ENCODE measurements around the gene PER2.
"Not testable (repeated sequence)": the region's sequence is repeated elsewhere in the genome, so short reads cannot be mapped to it uniquely, and the experiment has no call there.

The PER2 gene

DNA sequence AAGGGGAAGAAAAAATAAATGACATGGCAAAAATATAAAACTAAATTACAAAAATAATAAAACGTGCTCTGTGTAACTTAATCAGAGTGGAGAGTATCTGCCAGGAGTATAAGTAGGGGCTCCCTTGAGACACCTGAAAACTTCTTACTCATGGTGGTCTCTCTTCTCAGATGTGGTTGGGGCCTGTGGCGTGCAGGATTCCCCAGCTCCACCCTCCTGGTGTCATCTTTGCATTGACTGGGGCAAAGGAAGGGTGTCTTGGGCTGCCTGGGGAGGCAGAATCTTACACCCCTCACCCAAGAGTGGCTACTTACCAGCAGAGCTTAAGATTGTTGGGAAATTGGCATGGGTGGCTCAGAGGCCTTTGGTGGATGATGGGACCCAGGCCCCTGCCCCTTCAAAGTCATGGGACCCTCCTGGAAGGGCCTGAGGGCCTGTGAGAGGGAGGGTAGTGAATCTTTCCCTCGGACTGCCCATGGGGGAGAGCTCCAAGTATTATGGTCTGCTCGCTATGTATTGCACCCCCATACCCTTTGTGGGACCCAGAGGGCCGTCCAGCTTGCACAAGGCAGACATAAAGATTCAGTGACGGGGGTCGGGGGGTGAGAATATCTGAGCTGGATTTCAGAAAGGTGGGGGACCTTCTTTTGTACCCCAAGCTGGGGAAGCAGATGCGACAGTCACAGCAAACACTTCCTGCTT is 25.0 kb upstream of the PER2 start:
- DNase-seq (ENCODE audit: extremely low spot score): no peak
- POLR2A ChIA-PET: no interaction called here
- TF ChIP-seq, protein P1, sequence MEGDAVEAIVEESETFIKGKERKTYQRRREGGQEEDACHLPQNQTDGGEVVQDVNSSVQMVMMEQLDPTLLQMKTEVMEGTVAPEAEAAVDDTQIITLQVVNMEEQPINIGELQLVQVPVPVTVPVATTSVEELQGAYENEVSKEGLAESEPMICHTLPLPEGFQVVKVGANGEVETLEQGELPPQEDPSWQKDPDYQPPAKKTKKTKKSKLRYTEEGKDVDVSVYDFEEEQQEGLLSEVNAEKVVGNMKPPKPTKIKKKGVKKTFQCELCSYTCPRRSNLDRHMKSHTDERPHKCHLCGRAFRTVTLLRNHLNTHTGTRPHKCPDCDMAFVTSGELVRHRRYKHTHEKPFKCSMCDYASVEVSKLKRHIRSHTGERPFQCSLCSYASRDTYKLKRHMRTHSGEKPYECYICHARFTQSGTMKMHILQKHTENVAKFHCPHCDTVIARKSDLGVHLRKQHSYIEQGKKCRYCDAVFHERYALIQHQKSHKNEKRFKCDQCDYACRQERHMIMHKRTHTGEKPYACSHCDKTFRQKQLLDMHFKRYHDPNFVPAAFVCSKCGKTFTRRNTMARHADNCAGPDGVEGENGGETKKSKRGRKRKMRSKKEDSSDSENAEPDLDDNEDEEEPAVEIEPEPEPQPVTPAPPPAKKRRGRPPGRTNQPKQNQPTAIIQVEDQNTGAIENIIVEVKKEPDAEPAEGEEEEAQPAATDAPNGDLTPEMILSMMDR (IDR thresholded peaks at IDR 0.05; ENCODE audit: control extremely low read depth, extremely low read depth, low read depth, missing control alignments): no peak
- CTCF ChIA-PET: interaction anchor here (0.8 to 0.9 kb wide), 2 partner anchors 8 to 50 kb away, joined by 3 to 4 read pairs; no protein-coding TSS in a partner anchor

DNA sequence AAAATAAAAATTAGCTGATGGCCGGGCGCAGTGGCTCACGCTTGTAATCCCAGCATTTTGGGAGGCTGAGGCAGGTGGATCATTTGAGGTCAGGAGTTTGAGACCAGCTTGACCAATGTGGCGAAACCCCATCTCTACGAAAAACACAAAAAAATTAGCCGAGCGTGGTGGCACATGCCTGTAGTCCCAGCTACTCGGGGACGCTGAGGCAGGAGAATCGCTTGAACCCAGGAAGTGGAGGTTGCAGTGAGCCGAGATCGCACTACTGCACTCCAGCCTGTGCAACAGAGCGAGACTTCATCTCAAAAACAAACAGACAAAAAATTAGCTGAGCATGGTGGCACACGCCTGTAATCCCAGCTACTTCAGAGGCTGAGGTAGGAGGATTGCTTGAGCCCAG is 22.3 kb upstream of the PER2 start:
- CTCF ChIA-PET: interaction anchor here (0.7 to 1.0 kb wide), 2 partner anchors 17 to 19 kb away, joined by 3 to 5 read pairs; no protein-coding TSS in a partner anchor
- POLR2A ChIA-PET: not testable (repeated sequence)

DNA sequence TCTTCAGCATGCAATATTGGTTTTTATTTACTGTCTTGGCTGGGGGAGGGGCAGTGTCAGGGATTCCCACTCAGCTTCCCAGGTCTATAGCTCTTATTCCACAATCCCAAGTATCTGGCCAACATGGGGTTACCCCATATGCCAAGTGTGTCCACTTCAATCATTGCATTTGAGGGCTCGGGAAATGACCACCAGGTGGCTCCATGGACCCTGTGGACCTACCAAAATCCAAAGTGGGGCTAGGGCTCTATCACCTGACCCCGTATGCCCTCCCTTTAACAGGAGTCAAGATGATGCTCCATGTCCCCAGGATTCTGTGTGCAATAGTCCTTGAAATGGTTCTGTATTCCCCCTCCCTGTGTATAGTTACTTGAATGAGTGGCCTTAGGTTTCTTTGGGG is 19.8 kb upstream of the PER2 start:
- ChIA-PET CTCF (interaction anchor here (0.7 to 1.4 kb wide), 2 partner anchors 15 to 17 kb away, joined by 3 read pairs; no protein-coding TSS in a partner anchor), POLR2A (no interaction called here)
- TF ChIP-seq, protein P1 (IDR thresholded peaks at IDR 0.05; ENCODE audit: control extremely low read depth, extremely low read depth, low read depth, missing control alignments): peak; percentile 15
- no peak for DNase-seq (ENCODE audit: extremely low spot score)

More for the DNA sequence above, 22.3 kb upstream of the PER2 start:
- DNase-seq (ENCODE audit: extremely low spot score): not testable (repeated sequence)

DNA sequence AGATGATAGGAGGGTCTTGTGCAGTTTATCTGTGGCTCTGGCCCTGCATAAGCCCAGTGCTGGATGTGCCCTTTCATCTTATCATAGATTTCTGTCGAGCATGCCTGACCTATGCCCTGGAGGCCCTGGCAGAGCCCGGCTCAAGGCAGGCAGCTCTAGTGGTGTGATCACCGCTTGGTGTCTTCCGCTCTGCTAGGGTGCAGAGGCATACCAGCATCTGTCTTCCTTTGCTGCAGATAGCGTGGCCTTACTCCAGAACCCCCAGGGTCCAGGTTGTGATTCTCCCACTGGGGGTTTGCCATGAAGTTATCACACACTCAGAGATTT is 18.2 kb upstream of the PER2 start:
- ChIA-PET POLR2A (no interaction called here), CTCF (interaction anchor here (1.7 kb wide), 1 partner anchor 14 kb away, joined by 4 read pairs; no protein-coding TSS in a partner anchor)
- TF ChIP-seq, protein P1 (IDR thresholded peaks at IDR 0.05; ENCODE audit: control extremely low read depth, extremely low read depth, low read depth, missing control alignments): no peak
- no peak for DNase-seq (ENCODE audit: extremely low spot score)

DNA sequence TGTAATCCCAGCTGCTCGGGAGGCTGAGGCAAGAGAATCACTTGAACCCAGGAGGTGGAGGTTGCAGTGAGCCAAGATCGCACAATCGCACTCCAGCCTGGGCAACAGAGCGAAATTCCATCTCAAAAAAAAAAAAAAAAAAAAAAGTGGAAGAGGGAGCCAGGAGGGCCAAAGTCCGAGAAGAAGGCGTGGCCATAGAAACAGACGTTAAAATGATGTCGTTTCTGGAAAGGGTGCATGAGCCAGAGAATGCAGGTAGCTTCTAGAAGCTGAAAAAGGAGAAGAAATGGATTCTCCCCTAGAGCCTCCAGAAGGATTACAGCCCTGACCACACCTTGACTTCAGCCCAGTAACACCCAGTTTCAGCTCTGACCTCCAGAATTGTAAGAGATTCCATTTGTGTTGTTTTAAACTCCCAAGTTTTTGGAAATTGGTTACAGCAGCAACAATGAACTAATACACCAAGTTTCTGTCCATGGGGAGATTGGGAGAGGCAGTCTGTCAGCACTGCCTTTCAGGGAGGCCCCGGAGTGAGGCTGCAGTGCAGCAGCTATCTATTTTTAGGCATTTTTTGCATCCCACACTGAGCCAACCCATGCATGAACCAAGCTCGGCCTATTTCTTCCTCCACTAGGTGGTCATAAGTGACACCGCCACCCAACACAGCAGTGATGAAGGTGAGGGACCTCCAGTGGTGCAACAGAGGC is 17.7 kb upstream of the PER2 start:
- TF ChIP-seq, protein P1 (IDR thresholded peaks at IDR 0.05; ENCODE audit: control extremely low read depth, extremely low read depth, low read depth, missing control alignments): no peak
- DNase-seq (ENCODE audit: extremely low spot score): no peak
- ChIA-PET CTCF (interaction anchor here (1.4 to 2.0 kb wide), 3 partner anchors 14 to 43 kb away, joined by 3 to 6 read pairs (median 4); no protein-coding TSS in a partner anchor), POLR2A (no interaction called here)

DNA sequence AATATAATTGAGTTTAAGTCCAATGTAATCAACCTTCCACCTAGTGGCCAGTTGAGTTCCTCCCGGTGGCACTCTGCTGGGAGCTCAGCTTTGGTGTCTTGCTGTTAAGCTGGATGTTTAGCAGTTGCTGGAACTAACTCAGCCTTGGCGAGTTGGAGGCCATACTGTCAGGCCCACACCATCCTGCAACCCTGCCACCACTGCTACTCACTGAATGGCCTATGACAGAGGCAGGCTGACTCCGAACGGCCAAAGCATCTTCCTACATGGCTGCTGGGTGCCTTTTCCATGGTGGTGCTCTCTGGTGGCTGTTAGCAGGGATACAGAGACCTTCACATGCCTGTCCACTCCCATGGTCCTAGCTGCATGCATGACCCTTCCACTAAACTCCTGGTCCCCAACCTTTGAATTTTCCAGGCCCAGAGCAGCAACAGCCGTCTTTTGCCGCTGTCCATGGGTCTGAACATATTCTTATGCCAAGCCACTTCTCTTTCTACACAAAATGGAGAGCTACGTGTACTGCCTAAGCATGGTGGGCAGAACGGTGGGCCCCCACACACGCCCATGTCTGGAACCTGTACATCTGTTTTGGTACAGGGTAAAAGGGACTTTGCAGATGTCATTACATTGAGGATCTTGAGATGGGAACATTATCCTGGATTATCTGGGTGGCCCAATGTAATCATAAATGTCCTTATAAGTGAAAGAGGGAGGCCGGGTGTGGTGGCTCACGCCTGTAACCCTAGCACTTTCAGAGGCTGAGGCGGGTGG is 16.9 kb upstream of the PER2 start:
- ChIA-PET POLR2A (no interaction called here), CTCF (interaction anchor here (1.0 to 2.0 kb wide), 5 partner anchors 8 to 42 kb away, joined by 3 to 6 read pairs (median 4); no protein-coding TSS in a partner anchor)
- TF ChIP-seq, protein P1 (IDR thresholded peaks at IDR 0.05; ENCODE audit: control extremely low read depth, extremely low read depth, low read depth, missing control alignments): peak; percentile 21
- no peak for DNase-seq (ENCODE audit: extremely low spot score)

Measured in GM10248 (cell line).